CD4-positive, alpha-beta T cell treated with Interleukin-21 for 1 hour (primary cell): ENCODE measurements around the gene CACNA1I.
A peak's percentile ranks its signal among the peaks of the same experiment; 100 is the strongest.

Experiments used
- DNase-seq: peaks from one replicate; pipeline ENCODE4 v3.0.0-alpha.2; 2020

CACNA1I gene

GRCh38 chr22:39598017-39598965 lies 27.7 kb downstream of the CACNA1I start:
- peak; percentile 78 for DNase-seq

GRCh38 chr22:39600491-39601179 lies 30.1 kb downstream of the CACNA1I start:
- no peak for DNase-seq

- DNase-seq: no peak
Observed at GRCh38 chr22:39601180-39601535, 30.6 kb downstream of the CACNA1I start.

- DNase-seq: no peak
Observed at GRCh38 chr22:39603345-39603744, 32.8 kb downstream of the CACNA1I start.

GRCh38 chr22:39610246-39610645 lies 39.7 kb downstream of the CACNA1I start:
- no peak for DNase-seq

GRCh38 chr22:39610766-39611165 lies 40.2 kb downstream of the CACNA1I start:
- no peak for DNase-seq

GRCh38 chr22:39611360-39611759 lies 40.8 kb downstream of the CACNA1I start:
- no peak for DNase-seq

- DNase-seq: peak; percentile 56
Observed at GRCh38 chr22:39612811-39613548, 42.4 kb downstream of the CACNA1I start.

GRCh38 chr22:39613549-39613921 lies 43.0 kb downstream of the CACNA1I start:
- DNase-seq: no peak

GRCh38 chr22:39614442-39614841 lies 43.9 kb downstream of the CACNA1I start:
- DNase-seq: no peak

GRCh38 chr22:39616051-39616450 lies 45.5 kb downstream of the CACNA1I start:
- no peak for DNase-seq

GRCh38 chr22:39616781-39617180 lies 46.2 kb downstream of the CACNA1I start:
- DNase-seq: no peak

- DNase-seq: no peak
Observed at GRCh38 chr22:39617342-39617741, 46.8 kb downstream of the CACNA1I start.

- DNase-seq: no peak
Observed at GRCh38 chr22:39617970-39618757, 47.6 kb downstream of the CACNA1I start.

GRCh38 chr22:39618996-39619530 lies 48.5 kb downstream of the CACNA1I start:
- no peak for DNase-seq

- DNase-seq: no peak
Observed at GRCh38 chr22:39620924-39621690, 50.6 kb downstream of the CACNA1I start.

- DNase-seq: no peak
Observed at GRCh38 chr22:39621826-39622225, 51.3 kb downstream of the CACNA1I start.

GRCh38 chr22:39622881-39623367 lies 52.4 kb downstream of the CACNA1I start:
- DNase-seq: peak; percentile 69

GRCh38 chr22:39623603-39624500 lies 53.3 kb downstream of the CACNA1I start:
- DNase-seq: no peak

- DNase-seq: no peak
Observed at GRCh38 chr22:39624501-39624821, 53.9 kb downstream of the CACNA1I start.
